GM12878 (cell line): ENCODE results near the gene ABCB8. TPM values are rescaled to one million over a fixed set of nuclear protein-coding genes. Genes with fewer than 3 reads are reported as not detected.

Experiments used
- ATAC-seq: fragments of 200-7000 bp; cut with Tn5 transposase; 3 replicates; pipeline ENCODE4 v1.9.1; 2020; ENCODE audit warnings: mild to moderate bottlenecking, moderate library complexity
- BruUV-seq: library from RNA; stranded (reverse); fragments of 400-500 nt; replicated peaks from 2 replicates; lab custom pipeline; 2021; lab: Mats Ljungman, UMichigan
- CTCF ChIA-PET: fragments of 300-600 bp; sonication (Branson Sonifier 250); formaldehyde crosslinking; extraction: SDS; loops from one replicate; lab custom pipeline; 2021; ENCODE audit warnings: inconsistent platforms; lab: Yijun Ruan, JAX
- POLR2A ChIA-PET: fragments of 350-600 bp; formaldehyde crosslinking; extraction: SDS; loops from one replicate; lab custom pipeline; 2021; ENCODE audit warnings: inconsistent platforms; lab: Charles Lee
- RAD21 ChIA-PET: fragments of 300-600 bp; sonication (Branson Sonifier 250); formaldehyde crosslinking; loops from one replicate; lab custom pipeline; 2023; ENCODE audit warnings: antibody characterized with exemption; ENCODE audit not compliant: unreplicated experiment; lab: Charles Lee
- SMC1A ChIA-PET: fragments of 300-600 bp; sonication (Branson Sonifier 250); formaldehyde crosslinking; loops from one replicate; lab custom pipeline; 2023; ENCODE audit not compliant: unreplicated experiment, uncharacterized antibody; lab: Charles Lee
- DNase-seq: peaks from one replicate; pipeline ENCODE4 v3.0.0-alpha.2; 2011; ENCODE audit warnings: low read depth, low spot score
- FAIRE-seq: peaks from 3 replicates; lab custom pipeline; 2011; peaks lifted over from hg19 to GRCh38; lab: Jason Lieb, UNC
- H2AFZ ChIP-seq: 2 replicates; pipeline ENCODE4 v1.6.0; 2011; ENCODE audit warnings: low read depth, low read length, control low read depth; ENCODE audit not compliant: control insufficient read depth
- H3K27ac ChIP-seq: 2 replicates; pipeline ENCODE4 v1.5.1; 2011; ENCODE audit warnings: control low read depth; ENCODE audit not compliant: control insufficient read depth, insufficient read depth
- H3K27me3 ChIP-seq, 2 experiments: replicated peaks in 1 of 2; 2 replicates each; pipeline versions ENCODE4 v1.6.0 to v1.6.1; 2011; ENCODE audit warnings: low read length in 1 of 2; ENCODE audit not compliant: control insufficient read depth in 2 of 2, insufficient read depth in 2 of 2
- H3K36me3 ChIP-seq, 2 experiments: 2 replicates each; pipeline ENCODE4 v1.5.1; 2011; ENCODE audit warnings: low read length in 1 of 2; ENCODE audit not compliant: control insufficient read depth in 2 of 2, insufficient read depth in 2 of 2
- H3K4me1 ChIP-seq: 2 replicates; pipeline ENCODE4 v1.6.1; 2011; ENCODE audit warnings: mild to moderate bottlenecking, low read length, moderate library complexity, mixed read lengths; ENCODE audit not compliant: control insufficient read depth, insufficient read depth
- H3K4me2 ChIP-seq: 2 replicates; pipeline ENCODE4 v1.6.0; 2011; ENCODE audit warnings: control low read depth; ENCODE audit not compliant: control insufficient read depth, insufficient read depth
- H3K4me3 ChIP-seq: fragments of 200-600 bp; sonication (generic); 2 replicates; pipeline ENCODE4 v1.5.1; 2016
- H3K79me2 ChIP-seq: 2 replicates; pipeline ENCODE4 v1.6.0; 2011; ENCODE audit warnings: low read length; ENCODE audit not compliant: control insufficient read depth, insufficient read depth
- H3K9ac ChIP-seq: 2 replicates; pipeline ENCODE4 v1.8.0; 2011; ENCODE audit warnings: low read length, control low read depth, mixed read lengths; ENCODE audit not compliant: control insufficient read depth, insufficient read depth
- H3K9me3 ChIP-seq: replicated peaks from 3 replicates; pipeline ENCODE4 v1.5.1; 2011; ENCODE audit warnings: mild to moderate bottlenecking, low read length; ENCODE audit not compliant: control insufficient read depth, insufficient read depth
- H4K20me1 ChIP-seq: 2 replicates; pipeline ENCODE4 v1.6.0; 2011; ENCODE audit not compliant: control insufficient read depth, insufficient read depth
- BRCA1 ChIP-seq: IDR thresholded peaks from 2 replicates; pipeline ENCODE4 v1.6.1; 2011; ENCODE audit warnings: low read depth, low read length, improper control_type of control experiment
- CHD2 ChIP-seq: IDR thresholded peaks from 2 replicates; pipeline ENCODE4 v1.6.1; 2011; ENCODE audit warnings: low read depth, low read length, improper control_type of control experiment, borderline replicate concordance
- ETV6 ChIP-seq, 2 experiments: fragments of 450-650 bp in 1 of 2; IDR thresholded peaks in 1 of 2; conservative IDR thresholded peaks in 1 of 2; 2 replicates each; pipeline ENCODE4 v1.6.1; 2014; ENCODE audit warnings: antibody characterized with exemption in 1 of 2, borderline replicate concordance in 1 of 2, low read depth in 1 of 2, mild to moderate bottlenecking in 1 of 2, moderate library complexity in 1 of 2
- MYC ChIP-seq: IDR thresholded peaks from 2 replicates; pipeline ENCODE4 v1.6.1; 2011; ENCODE audit warnings: mild to moderate bottlenecking, low read length, moderate library complexity, inconsistent platforms; ENCODE audit not compliant: insufficient read depth, insufficient replicate concordance, insufficient read length, severe bottlenecking
- PML ChIP-seq: IDR thresholded peaks from 2 replicates; pipeline ENCODE4 v1.6.1; 2012; ENCODE audit warnings: low read length, inconsistent platforms
- RAD51 ChIP-seq: fragments of 450-650 bp; IDR thresholded peaks from 2 replicates; pipeline ENCODE4 v1.6.1; 2016; ENCODE audit warnings: moderate library complexity, mild to moderate bottlenecking, inconsistent platforms
- SIX5 ChIP-seq: IDR thresholded peaks from 2 replicates; pipeline ENCODE4 v1.6.1; 2011; ENCODE audit warnings: mild to moderate bottlenecking, low read depth, low read length, moderate library complexity; ENCODE audit not compliant: severe bottlenecking
- ZNF622 ChIP-seq: fragments of 450-650 bp; IDR thresholded peaks from 2 replicates; pipeline ENCODE4 v1.6.1; 2017; ENCODE audit warnings: mild to moderate bottlenecking, inconsistent platforms
- WGBS: methylation state at CpG from one replicate; pipeline ENCODE4 v1.1.6; 2016; ENCODE audit warnings: low lambda C conversion rate; ENCODE audit not compliant: insufficient replicate concordance, insufficient coverage; ENCODE audit errors: missing lambda C conversion rate; 5-methylcytosine and 5-hydroxymethylcytosine counted together
- in situ Hi-C: fragments of 300-500 bp; cut with MboI; formaldehyde crosslinking; loops from 9 replicates; pipeline ENCODE4 v1.14.3; 2018; ENCODE audit warnings: mixed read lengths
- intact Hi-C: fragments of 100-400 bp; cut with micrococcal nuclease; formaldehyde crosslinking; loops from one replicate; pipeline ENCODE4 v1.14.2; 2022; ENCODE audit not compliant: unreplicated experiment
- polyA plus RNA-seq, 11 experiments: library from polyadenylated mRNA; depleted of rRNA in 4 of 11; unstranded in 6 of 11; stranded (reverse) in 5 of 11; fragments of >200 nt; fragmentation: Nextera tagmentation in 4 of 11; fragmentation: Illumina TruSeq in 1 of 11; extraction: Ambion mirVana in 4 of 11; extraction: Trizol in 1 of 11; gene quantifications; 1 replicate in 1 of 11; 2 replicates in 10 of 11; pipeline versions ENCODE4 v1.2.1 to v1.2.3, GENCODE V29; 2011 to 2016; ENCODE audit warnings: inconsistent platforms in 2 of 11, missing spikeins in 2 of 11, low read depth in 1 of 11
- total RNA-seq, 4 experiments: library from RNA; depleted of rRNA in 3 of 4; stranded (reverse); fragments of >200 nt in 3 of 4; fragmentation: Illumina TruSeq in 1 of 4; extraction: Trizol in 1 of 4; gene quantifications; 2 replicates each; pipeline versions ENCODE4 v1.2.1 to v1.2.3, GENCODE V29; 2013 to 2021
- TF ChIP-seq, protein P1 (sequence below): fragments of 450-650 bp; IDR thresholded peaks from 2 replicates; pipeline ENCODE4 v1.6.1; 2016; ENCODE audit warnings: mild to moderate bottlenecking
- TF ChIP-seq, protein P2 (sequence below): fragments of 150-350 bp; IDR thresholded peaks from 2 replicates; pipeline ENCODE4 v1.6.1; 2016; ENCODE audit warnings: low read depth, low read length
- TF ChIP-seq, protein P3 (sequence below): fragments of 450-650 bp; formaldehyde crosslinking; IDR thresholded peaks from 2 replicates; pipeline ENCODE4 v1.5.0; 2022; ENCODE audit warnings: mild to moderate bottlenecking, missing genetic modification characterization

Gene ABCB8
- total and polyA plus RNA-seq, 10 of the 15 experiments (the other 5 are each of a cell fraction or from before 2014, with no cell fraction given), result 0.77 to 34.8 (median 18.9) TPM

DNA sequence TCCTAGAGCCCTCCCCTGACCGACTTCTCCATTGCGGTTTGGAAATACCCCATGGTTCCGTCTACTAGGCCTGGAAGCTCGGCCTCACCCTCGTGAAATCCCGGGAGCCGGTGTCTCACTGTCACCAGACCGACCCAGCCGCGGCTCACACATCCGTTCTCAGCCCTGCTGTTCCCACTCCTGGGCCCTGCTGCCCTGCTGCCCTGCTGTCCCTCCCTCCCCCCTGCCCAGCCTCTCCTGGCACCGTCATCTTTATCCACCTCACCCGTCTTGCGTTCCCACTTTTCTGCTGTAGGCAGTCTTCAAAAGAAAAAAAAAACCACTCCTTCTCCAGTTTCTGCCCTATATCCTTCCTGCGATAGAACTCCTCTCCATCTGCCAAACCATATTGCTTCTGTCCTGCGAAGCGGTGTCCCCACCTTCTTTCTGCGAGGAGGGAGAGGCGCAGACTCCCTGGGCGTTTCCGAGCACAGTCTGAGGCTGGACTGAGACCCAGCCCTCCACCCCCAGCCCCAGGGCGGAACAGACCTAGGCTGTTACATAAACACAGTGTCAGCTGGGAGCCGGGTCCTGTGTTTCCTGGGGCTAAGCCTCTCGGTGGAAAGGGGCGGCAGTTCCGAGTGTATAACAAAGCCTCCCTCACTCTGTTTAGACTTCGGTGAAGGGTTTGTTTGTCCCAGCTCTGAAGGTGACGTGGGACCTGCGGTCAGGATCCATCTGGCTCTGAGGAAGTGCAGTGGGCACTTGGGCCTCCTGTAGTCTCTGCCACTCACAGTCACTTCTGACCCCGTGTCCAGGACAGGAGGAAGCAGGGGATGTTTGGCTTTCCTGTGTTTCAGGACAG is 60.8 kb downstream of the ABCB8 start:
- CTCF ChIA-PET, result interaction anchor here (0.8 to 2.5 kb wide), 12 partner anchors 14 to 155 kb away, joined by 3 to 13 read pairs (median 4); partner anchors contain the start of gene ABCB8
- Histone ChIP-seq H3K9me3 (no peaks in the 10 kb centered on the region), H2AFZ (peak overlapping the region; percentile 28), H3K4me1 (peaks cover 21% of the 10 kb centered on the region), H4K20me1 (no peaks in the 10 kb centered on the region; the same call in 1 of the 2 replicates), H3K79me2 (peaks cover 75% of the 10 kb centered on the region), H3K4me3 (peak overlapping the region; percentile 87), H3K27ac (peak overlapping the region; percentile 80), H3K4me2 (peak overlapping the region; percentile 95), H3K27me3 (no peaks in the 10 kb centered on the region), H3K9ac (peak overlapping the region; percentile 57), H3K36me3 (peaks cover 0 to 2% of the 10 kb centered on the region in 2 experiments; a peak in 2 of 4 replicates)
- RAD21 ChIA-PET, result interaction anchor here (0.6 to 1.4 kb wide), 5 partner anchors 21 to 305 kb away, joined by 3 to 6 read pairs (median 4); partner anchors contain the start of gene ABCB8
- BruUV-seq, result no TSS peak
- POLR2A ChIA-PET, result interaction anchor here (0.8 kb wide), 1 partner anchor 8 kb away, joined by 7 read pairs; the partner anchor contains the start of gene FASTK
- no peak for DNase-seq
- peak; percentile 13 for FAIRE-seq
- intact Hi-C loops (loop anchor here (2.0 kb wide), 2 partner anchors 22 to 30 kb away; partner anchors contain the start of gene SLC4A2), in situ Hi-C loops (no loop called here)
- 71% methylated on average over 27 of the region's 30 CpGs for WGBS
- peak; percentile 11 for ATAC-seq
- SMC1A ChIA-PET, result interaction anchor here (0.6 to 1.6 kb wide), 3 partner anchors 22 to 206 kb away, joined by 3 to 9 read pairs (median 3); no protein-coding TSS in a partner anchor
- no peak for TF ChIP-seq CHD2
- TF ChIP-seq, protein P1, sequence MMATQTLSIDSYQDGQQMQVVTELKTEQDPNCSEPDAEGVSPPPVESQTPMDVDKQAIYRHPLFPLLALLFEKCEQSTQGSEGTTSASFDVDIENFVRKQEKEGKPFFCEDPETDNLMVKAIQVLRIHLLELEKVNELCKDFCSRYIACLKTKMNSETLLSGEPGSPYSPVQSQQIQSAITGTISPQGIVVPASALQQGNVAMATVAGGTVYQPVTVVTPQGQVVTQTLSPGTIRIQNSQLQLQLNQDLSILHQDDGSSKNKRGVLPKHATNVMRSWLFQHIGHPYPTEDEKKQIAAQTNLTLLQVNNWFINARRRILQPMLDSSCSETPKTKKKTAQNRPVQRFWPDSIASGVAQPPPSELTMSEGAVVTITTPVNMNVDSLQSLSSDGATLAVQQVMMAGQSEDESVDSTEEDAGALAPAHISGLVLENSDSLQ, result no peak
- TF ChIP-seq, protein P2, sequence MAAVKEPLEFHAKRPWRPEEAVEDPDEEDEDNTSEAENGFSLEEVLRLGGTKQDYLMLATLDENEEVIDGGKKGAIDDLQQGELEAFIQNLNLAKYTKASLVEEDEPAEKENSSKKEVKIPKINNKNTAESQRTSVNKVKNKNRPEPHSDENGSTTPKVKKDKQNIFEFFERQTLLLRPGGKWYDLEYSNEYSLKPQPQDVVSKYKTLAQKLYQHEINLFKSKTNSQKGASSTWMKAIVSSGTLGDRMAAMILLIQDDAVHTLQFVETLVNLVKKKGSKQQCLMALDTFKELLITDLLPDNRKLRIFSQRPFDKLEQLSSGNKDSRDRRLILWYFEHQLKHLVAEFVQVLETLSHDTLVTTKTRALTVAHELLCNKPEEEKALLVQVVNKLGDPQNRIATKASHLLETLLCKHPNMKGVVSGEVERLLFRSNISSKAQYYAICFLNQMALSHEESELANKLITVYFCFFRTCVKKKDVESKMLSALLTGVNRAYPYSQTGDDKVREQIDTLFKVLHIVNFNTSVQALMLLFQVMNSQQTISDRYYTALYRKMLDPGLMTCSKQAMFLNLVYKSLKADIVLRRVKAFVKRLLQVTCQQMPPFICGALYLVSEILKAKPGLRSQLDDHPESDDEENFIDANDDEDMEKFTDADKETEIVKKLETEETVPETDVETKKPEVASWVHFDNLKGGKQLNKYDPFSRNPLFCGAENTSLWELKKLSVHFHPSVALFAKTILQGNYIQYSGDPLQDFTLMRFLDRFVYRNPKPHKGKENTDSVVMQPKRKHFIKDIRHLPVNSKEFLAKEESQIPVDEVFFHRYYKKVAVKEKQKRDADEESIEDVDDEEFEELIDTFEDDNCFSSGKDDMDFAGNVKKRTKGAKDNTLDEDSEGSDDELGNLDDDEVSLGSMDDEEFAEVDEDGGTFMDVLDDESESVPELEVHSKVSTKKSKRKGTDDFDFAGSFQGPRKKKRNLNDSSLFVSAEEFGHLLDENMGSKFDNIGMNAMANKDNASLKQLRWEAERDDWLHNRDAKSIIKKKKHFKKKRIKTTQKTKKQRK, result no peak
- no peak for TF ChIP-seq RAD51
- TF ChIP-seq BRCA1, result no peak
- no peak for TF ChIP-seq MYC
- no peak for TF ChIP-seq SIX5
- TF ChIP-seq PML, result no peak
- TF ChIP-seq ZNF622, result no peak
- TF ChIP-seq, protein P3, sequence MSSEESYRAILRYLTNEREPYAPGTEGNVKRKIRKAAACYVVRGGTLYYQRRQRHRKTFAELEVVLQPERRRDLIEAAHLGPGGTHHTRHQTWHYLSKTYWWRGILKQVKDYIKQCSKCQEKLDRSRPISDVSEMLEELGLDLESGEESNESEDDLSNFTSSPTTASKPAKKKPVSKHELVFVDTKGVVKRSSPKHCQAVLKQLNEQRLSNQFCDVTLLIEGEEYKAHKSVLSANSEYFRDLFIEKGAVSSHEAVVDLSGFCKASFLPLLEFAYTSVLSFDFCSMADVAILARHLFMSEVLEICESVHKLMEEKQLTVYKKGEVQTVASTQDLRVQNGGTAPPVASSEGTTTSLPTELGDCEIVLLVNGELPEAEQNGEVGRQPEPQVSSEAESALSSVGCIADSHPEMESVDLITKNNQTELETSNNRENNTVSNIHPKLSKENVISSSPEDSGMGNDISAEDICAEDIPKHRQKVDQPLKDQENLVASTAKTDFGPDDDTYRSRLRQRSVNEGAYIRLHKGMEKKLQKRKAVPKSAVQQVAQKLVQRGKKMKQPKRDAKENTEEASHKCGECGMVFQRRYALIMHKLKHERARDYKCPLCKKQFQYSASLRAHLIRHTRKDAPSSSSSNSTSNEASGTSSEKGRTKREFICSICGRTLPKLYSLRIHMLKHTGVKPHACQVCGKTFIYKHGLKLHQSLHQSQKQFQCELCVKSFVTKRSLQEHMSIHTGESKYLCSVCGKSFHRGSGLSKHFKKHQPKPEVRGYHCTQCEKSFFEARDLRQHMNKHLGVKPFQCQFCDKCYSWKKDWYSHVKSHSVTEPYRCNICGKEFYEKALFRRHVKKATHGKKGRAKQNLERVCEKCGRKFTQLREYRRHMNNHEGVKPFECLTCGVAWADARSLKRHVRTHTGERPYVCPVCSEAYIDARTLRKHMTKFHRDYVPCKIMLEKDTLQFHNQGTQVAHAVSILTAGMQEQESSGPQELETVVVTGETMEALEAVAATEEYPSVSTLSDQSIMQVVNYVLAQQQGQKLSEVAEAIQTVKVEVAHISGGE (CRISPR knock-in tag), result no peak
- no peak for TF ChIP-seq ETV6 (conservative IDR thresholded peaks at IDR 0.05 in 1 of 2, IDR thresholded peaks at IDR 0.05 in 1 of 2; ENCODE audit: borderline replicate concordance in 1 of 2, low read depth in 1 of 2)
